HG03378 (cell line): Measurements from ENCODE around the gene OR10S1.
"Not testable (repeated sequence)": the region's sequence is repeated elsewhere in the genome, so short reads cannot be mapped to it uniquely, and the experiment has no call there.

Experiments used
- ATAC-seq: cut with Tn5 transposase; IDR thresholded peaks from one replicate; pipeline ENCODE4 v1.9.1; 2021; ENCODE audit warnings: mild to moderate bottlenecking, moderate library complexity; ENCODE audit not compliant: unreplicated experiment

OR10S1 gene

DNA sequence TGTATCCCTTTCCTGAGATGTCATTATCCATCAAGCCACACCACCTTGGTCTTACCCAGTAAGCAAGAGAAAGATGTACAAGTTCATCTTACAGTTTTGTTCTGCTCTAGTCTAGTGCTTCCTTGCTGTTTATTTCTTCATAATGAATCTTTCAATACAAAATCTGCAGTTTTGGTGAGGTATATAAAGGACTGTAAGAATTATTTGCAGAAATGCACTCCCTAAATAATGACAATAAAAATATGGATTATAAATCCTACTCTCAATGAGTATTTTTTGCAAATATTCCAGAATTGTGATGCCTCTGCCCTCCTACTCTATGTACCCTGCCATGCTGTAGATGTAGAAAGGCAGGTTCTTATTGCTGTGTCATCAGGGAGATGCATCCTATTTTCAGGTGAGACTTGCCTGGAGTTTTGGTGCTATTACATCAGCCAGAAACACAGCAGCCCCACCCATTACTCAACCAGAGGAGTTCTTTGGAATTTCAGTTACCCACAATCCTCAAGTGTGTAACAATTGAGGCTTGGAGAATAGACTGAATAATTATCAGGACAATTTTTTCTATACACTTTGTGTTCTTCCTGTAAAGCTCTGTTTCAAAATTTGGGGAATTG is at the start of gene OR10S1:
Gene OR10S1, minus strand, starts transcription at position 51 of the 617 bp plus-strand sequence. CDS start 117 bp downstream, outside the sequence.
- ATAC-seq, result no peak

DNA sequence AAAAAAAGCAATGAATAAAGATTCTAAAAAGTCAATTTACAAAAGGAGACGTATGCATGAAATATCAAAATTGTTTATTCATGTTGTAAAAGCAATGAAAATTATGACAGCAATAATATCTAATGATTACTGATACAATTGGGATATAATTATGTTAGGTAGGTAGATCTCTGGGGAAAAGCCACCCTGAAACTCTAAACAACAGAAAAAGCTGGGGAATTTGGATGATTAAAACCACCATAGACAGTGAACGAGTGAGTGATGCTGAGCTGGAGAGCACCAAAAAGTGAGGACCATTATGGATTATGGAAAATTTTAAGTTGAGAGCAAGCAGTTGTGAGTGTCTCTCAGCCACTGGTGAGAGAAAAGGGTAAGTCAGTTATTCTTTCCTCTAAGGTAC is 48.9 kb upstream of the OR10S1 start, which contains the start of gene OR10G8:
Gene OR10G8, plus strand, starts transcription at position 301 of the 400 bp plus-strand sequence. CDS start 2,825 bp downstream, outside the sequence.
- ATAC-seq, result no peak

- ATAC-seq, result not testable (repeated sequence)
These were observed 38.3 kb upstream of the OR10S1 start for GRCh38 chr11:124015837-124016236.

GRCh38 chr11:124012697-124013096 is 35.1 kb upstream of the OR10S1 start, which contains the start of gene OR10G4:
TSS of gene OR10G4 (plus strand) at chr11:124012997. CDS start at chr11:124015575, 2,578 bp downstream.
- no peak for ATAC-seq

DNA sequence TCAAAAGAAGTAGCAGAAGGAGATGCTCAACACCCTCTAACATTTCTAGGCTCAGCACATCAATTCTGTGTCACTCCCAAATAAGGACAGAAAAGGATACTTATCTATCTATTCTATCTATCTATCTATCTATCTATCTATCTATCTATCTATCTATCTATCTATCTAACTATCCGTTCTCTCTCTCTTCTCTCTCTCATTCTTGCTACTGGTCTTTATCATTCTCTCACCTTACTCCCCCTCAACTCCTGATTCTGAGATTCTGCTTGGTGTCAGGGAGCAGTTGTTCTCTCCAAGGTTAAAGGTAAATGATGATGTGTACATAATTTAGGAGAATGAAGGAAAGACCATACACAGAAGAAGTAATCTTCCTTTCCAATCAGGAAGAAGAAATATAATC is 17.5 kb upstream of the OR10S1 start, which contains the start of gene OR10G6:
Gene OR10G6, minus strand, starts transcription at position 43 of the 400 bp plus-strand sequence. Its CDS starts 0 bp downstream, at position 43.
- no peak for ATAC-seq

DNA sequence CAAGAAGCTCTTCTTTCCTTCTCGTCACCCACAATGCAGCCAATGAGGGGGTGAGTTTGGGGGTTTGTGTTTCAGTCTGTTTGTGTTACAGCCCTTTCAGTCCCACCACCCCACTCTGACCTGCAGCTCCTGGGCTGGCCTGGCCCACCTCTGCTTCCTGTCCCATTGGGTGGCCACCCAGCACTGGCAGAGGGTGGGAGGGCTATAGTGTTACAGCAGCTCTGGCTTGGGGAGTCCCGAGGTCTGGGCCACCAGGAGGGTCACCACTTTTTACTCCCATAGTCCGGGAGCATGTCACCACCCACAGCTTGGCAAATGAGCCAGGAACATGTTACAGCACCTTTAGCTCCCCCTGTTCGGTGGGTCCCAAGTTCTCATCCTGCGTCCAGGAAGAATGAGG is 1.7 kb upstream of the OR10S1 start:
- no peak for ATAC-seq

GRCh38 chr11:123976770-123977560 is 616 bp downstream of the OR10S1 start:
- no peak for ATAC-seq

DNA sequence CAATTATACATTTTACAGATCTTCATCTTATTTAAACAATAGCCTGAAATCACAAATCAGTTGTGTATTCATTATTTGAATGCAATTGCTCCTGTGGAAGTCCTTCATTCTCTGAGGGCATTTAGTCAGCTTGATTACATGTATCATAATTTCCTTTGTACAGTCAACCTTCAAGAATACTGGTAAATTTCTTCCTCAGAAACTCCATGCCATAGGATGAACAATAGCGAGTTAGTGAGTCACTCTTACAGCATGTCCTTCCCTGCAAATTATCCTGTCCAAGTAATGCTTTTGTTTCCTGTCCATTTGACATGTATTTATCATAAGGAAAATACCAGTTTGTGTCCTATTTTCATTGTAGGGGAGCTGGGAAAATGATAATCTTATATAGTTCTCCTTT is 3.8 kb downstream of the OR10S1 start:
- no peak for ATAC-seq

DNA sequence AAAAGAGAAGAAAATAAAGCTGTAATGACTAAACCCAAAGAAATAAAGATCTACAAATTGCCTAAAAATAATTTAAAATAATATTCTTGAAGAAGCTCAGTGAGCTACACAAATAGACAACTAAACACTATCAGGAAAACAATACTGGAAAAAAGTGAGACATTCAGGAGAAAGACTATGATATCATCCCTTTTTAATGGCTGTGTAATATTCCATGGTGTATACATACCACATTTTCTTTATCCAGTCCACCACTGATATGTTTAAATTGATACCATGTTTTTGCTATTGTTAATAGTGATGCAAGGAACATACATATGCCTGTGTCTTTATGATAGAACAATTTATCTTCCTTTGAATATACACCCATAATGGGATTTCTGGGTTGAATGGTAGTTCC is 20.8 kb downstream of the OR10S1 start:
- ATAC-seq, result no peak

GRCh38 chr11:123945132-123945531 is 32.4 kb downstream of the OR10S1 start:
- ATAC-seq, result no peak

GRCh38 chr11:123943738-123944137 is 33.8 kb downstream of the OR10S1 start, which contains the start of gene OR6T1:
TSS of gene OR6T1 (minus strand) at chr11:123943838. CDS start at chr11:123943838, 0 bp downstream.
- no peak for ATAC-seq

- ATAC-seq, result no peak
These were observed 35.2 kb downstream of the OR10S1 start for GRCh38 chr11:123942413-123942812.

GRCh38 chr11:123939317-123939716 is 38.3 kb downstream of the OR10S1 start, which contains the start of gene OR4D5:
TSS of gene OR4D5 (plus strand) at chr11:123939617. CDS start at chr11:123939617, 0 bp downstream.
- ATAC-seq, result no peak
